ENCODE measurements around the gene LPP. TPM values are rescaled to one million over a fixed set of nuclear protein-coding genes. Genes with fewer than 3 reads are reported as not detected.

The LPP gene
- total and polyA plus RNA-seq, 2 of the 13 experiments (the other 11 are each of a cell fraction or from before 2014, with no cell fraction given), result 19.2 to 29.9 TPM

DNA sequence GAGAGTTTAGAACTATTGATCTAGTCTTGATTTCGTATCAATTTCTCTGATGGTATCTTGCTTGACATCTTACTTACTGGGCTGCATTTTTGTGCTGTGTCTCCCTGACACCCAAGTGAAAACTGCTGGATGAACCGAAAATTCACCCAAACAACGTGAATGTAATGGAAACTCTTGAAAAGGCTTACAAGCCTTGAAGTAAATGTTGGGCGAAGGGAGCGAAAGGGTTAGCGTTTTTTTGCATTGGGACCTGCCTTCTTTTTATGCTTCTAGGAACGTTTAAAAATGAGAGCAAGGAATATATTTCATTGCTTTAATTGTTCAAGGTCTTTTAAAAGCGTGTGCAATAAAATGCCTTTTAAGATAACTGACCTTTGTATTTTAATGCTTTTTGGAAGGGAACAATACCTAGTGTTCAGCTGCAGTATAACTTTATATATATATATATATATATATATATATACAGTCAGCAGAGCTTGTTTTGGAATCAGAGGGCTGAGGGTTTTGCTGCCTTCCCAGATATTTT is 94.1 kb downstream of the LPP start:
- no peak for FAIRE-seq

More for the DNA sequence above, 94.1 kb downstream of the LPP start:
- H3K36me3 ChIP-seq (replicated peaks in 1 of 2; ENCODE audit: control insufficient read depth in 1 of 2, insufficient read depth in 2 of 2, low read length in 2 of 2), result 0 out of 5 replicates have a peak, but pooled peaks cover 0 to 1% of the 10 kb centered on the region in 2 experiments
- no peak overlapping the region for H3K4me2 ChIP-seq (ENCODE audit: low read depth, low read length)
- H4K20me1 ChIP-seq (ENCODE audit: insufficient read depth, low read length), result no peaks in the 10 kb centered on the region; the same call in 1 of the 2 replicates
- no peak overlapping the region for H3K4me3 ChIP-seq (replicated peaks in 1 of 3; ENCODE audit: insufficient read depth in 1 of 3, low read depth in 2 of 3, low read length in 3 of 3)
- DNase-seq (ENCODE audit: low spot score) (no peak), ATAC-seq (no peak)
- no peak overlapping the region for H3K27ac ChIP-seq (ENCODE audit: extremely low read length, insufficient read depth, low read length)
- WGBS (ENCODE audit: low lambda C conversion rate), result 84% methylated on average over 8 of the region's 8 CpGs
- H3K4me1 ChIP-seq (ENCODE audit: insufficient read depth, low read length), result peaks cover 19% of the 10 kb centered on the region
- peaks cover 13% of the 10 kb centered on the region for H3K79me2 ChIP-seq (ENCODE audit: insufficient read depth, low read length)
- no peaks in the 10 kb centered on the region for H3K9me3 ChIP-seq (ENCODE audit: low read length)
- ChIA-PET POLR2A (no interaction called here), CTCF (ENCODE audit: low intra/inter-chr PET ratio, low total read pairs) (no interaction called here)
- BruUV-seq (replicated peaks), result no TSS peak
- in situ Hi-C loops (cut with HindIII; ENCODE audit: extremely low pct_ligation_motif_present, low pct_unique_long_range_greater_than_20kb) (no loop called here), intact Hi-C loops (cut with micrococcal nuclease; ENCODE audit: unreplicated experiment) (no loop called here)
- TF ChIP-seq SMAD9 (CRISPR knock-in tag; IDR thresholded peaks at IDR 0.05) (no peak), ZNF274 (CRISPR knock-in tag; IDR thresholded peaks at IDR 0.05) (no peak), HNRNPH1 (optimal IDR thresholded peaks at IDR 0.05; ENCODE audit: low read depth, low read length) (no peak), ZBTB1 (CRISPR knock-in tag; IDR thresholded peaks at IDR 0.05; ENCODE audit: borderline replicate concordance) (no peak), KAT7 (CRISPR knock-in tag; IDR thresholded peaks at IDR 0.05; ENCODE audit: borderline replicate concordance) (no peak), SRSF9 (IDR thresholded peaks at IDR 0.05; ENCODE audit: borderline replicate concordance, insufficient read depth, low read depth, low read length, poor library complexity, severe bottlenecking) (no peak)
- TF ChIP-seq, protein P1, sequence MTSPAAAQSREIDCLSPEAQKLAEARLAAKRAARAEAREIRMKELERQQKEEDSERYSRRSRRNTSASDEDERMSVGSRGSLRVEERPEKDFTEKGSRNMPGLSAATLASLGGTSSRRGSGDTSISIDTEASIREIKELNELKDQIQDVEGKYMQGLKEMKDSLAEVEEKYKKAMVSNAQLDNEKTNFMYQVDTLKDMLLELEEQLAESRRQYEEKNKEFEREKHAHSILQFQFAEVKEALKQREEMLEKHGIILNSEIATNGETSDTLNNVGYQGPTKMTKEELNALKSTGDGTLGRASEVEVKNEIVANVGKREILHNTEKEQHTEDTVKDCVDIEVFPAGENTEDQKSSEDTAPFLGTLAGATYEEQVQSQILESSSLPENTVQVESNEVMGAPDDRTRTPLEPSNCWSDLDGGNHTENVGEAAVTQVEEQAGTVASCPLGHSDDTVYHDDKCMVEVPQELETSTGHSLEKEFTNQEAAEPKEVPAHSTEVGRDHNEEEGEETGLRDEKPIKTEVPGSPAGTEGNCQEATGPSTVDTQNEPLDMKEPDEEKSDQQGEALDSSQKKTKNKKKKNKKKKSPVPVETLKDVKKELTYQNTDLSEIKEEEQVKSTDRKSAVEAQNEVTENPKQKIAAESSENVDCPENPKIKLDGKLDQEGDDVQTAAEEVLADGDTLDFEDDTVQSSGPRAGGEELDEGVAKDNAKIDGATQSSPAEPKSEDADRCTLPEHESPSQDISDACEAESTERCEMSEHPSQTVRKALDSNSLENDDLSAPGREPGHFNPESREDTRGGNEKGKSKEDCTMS (CRISPR knock-in tag; conservative IDR thresholded peaks at IDR 0.05), result no peak
- TF ChIP-seq, protein P2, sequence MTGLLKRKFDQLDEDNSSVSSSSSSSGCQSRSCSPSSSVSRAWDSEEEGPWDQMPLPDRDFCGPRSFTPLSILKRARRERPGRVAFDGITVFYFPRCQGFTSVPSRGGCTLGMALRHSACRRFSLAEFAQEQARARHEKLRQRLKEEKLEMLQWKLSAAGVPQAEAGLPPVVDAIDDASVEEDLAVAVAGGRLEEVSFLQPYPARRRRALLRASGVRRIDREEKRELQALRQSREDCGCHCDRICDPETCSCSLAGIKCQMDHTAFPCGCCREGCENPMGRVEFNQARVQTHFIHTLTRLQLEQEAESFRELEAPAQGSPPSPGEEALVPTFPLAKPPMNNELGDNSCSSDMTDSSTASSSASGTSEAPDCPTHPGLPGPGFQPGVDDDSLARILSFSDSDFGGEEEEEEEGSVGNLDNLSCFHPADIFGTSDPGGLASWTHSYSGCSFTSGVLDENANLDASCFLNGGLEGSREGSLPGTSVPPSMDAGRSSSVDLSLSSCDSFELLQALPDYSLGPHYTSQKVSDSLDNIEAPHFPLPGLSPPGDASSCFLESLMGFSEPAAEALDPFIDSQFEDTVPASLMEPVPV (CRISPR knock-in tag; IDR thresholded peaks at IDR 0.05), result no peak
- TF ChIP-seq, protein P3, sequence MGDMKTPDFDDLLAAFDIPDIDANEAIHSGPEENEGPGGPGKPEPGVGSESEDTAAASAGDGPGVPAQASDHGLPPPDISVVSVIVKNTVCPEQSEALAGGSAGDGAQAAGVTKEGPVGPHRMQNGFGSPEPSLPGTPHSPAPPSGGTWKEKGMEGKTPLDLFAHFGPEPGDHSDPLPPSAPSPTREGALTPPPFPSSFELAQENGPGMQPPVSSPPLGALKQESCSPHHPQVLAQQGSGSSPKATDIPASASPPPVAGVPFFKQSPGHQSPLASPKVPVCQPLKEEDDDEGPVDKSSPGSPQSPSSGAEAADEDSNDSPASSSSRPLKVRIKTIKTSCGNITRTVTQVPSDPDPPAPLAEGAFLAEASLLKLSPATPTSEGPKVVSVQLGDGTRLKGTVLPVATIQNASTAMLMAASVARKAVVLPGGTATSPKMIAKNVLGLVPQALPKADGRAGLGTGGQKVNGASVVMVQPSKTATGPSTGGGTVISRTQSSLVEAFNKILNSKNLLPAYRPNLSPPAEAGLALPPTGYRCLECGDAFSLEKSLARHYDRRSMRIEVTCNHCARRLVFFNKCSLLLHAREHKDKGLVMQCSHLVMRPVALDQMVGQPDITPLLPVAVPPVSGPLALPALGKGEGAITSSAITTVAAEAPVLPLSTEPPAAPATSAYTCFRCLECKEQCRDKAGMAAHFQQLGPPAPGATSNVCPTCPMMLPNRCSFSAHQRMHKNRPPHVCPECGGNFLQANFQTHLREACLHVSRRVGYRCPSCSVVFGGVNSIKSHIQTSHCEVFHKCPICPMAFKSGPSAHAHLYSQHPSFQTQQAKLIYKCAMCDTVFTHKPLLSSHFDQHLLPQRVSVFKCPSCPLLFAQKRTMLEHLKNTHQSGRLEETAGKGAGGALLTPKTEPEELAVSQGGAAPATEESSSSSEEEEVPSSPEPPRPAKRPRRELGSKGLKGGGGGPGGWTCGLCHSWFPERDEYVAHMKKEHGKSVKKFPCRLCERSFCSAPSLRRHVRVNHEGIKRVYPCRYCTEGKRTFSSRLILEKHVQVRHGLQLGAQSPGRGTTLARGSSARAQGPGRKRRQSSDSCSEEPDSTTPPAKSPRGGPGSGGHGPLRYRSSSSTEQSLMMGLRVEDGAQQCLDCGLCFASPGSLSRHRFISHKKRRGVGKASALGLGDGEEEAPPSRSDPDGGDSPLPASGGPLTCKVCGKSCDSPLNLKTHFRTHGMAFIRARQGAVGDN (CRISPR knock-in tag; IDR thresholded peaks at IDR 0.05), result no peak
- TF ChIP-seq, protein P4, sequence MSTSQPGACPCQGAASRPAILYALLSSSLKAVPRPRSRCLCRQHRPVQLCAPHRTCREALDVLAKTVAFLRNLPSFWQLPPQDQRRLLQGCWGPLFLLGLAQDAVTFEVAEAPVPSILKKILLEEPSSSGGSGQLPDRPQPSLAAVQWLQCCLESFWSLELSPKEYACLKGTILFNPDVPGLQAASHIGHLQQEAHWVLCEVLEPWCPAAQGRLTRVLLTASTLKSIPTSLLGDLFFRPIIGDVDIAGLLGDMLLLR (CRISPR knock-in tag; IDR thresholded peaks at IDR 0.05), result no peak
- H3K27me3 ChIP-seq (ENCODE audit: control insufficient read depth in 1 of 2, insufficient read depth in 2 of 2, low read length in 2 of 2), result no peaks in the 10 kb centered on the region
- no peak overlapping the region for H2AFZ ChIP-seq (ENCODE audit: low read length)
- H3K9ac ChIP-seq (ENCODE audit: insufficient read depth, low read depth, low read length), result no peak overlapping the region
